Neural crest cell (in vitro differentiated cells): ENCODE measurements around the gene ASTN2. TPM values are rescaled to one million over a fixed set of nuclear protein-coding genes. Genes with fewer than 3 reads are reported as not detected.
A peak's percentile ranks its signal among the peaks of the same experiment; 100 is the strongest.

Source experiments
- DNase-seq: peaks from one replicate; pipeline ENCODE4 v3.0.0; 2021; ENCODE audit warnings: low read depth, mixed read lengths, low spot score
- H3K27ac Mint-ChIP-seq: one replicate; pipeline ENCODE4 v1.8.0; 2021; ENCODE audit warnings: mild to moderate bottlenecking, mixed read lengths; ENCODE audit not compliant: unreplicated experiment
- H3K27me3 Mint-ChIP-seq: 2 replicates; pipeline ENCODE4 v1.8.0; 2021; ENCODE audit warnings: low read depth, mild to moderate bottlenecking, mixed read lengths
- H3K36me3 Mint-ChIP-seq: 2 replicates; pipeline ENCODE4 v1.8.0; 2021; ENCODE audit warnings: low read depth, mild to moderate bottlenecking, mixed read lengths
- H3K4me1 Mint-ChIP-seq: 2 replicates; pipeline ENCODE4 v1.8.0; 2021; ENCODE audit warnings: mixed read lengths
- H3K4me3 Mint-ChIP-seq: one replicate; pipeline ENCODE4 v1.8.0; 2021; ENCODE audit warnings: mild to moderate bottlenecking, mixed read lengths
- H3K9me3 Mint-ChIP-seq: 2 replicates; pipeline ENCODE4 v1.8.0; 2021; ENCODE audit warnings: mixed read lengths
- CTCF ChIP-seq: fragments of 200-600 bp; sonication (generic); conservative IDR thresholded peaks from 2 replicates; pipeline ENCODE4 v1.5.0; 2021; ENCODE audit warnings: antibody characterized with exemption, mild to moderate bottlenecking
- total RNA-seq: library from RNA; stranded (reverse); gene quantifications from 2 replicates; pipeline ENCODE4 v1.2.1, GENCODE V29; 2021

Gene ASTN2
- total RNA-seq, 1 donor from 2014 or later = 7.3 TPM

- H3K27ac Mint-ChIP-seq = no peak overlapping the region
- H3K36me3 Mint-ChIP-seq = no peaks in the 10 kb centered on the region
- H3K4me1 Mint-ChIP-seq = peaks cover 5% of the 10 kb centered on the region
- no peaks in the 10 kb centered on the region for H3K9me3 Mint-ChIP-seq
- no peak overlapping the region for H3K4me3 Mint-ChIP-seq
- H3K27me3 Mint-ChIP-seq = peaks cover 8% of the 10 kb centered on the region
- DNase-seq = no peak
- peak; percentile 71 for TF ChIP-seq CTCF
These were observed 919.8 kb downstream of the ASTN2 start for GRCh38 chr9:116494815-116495634.

DNA sequence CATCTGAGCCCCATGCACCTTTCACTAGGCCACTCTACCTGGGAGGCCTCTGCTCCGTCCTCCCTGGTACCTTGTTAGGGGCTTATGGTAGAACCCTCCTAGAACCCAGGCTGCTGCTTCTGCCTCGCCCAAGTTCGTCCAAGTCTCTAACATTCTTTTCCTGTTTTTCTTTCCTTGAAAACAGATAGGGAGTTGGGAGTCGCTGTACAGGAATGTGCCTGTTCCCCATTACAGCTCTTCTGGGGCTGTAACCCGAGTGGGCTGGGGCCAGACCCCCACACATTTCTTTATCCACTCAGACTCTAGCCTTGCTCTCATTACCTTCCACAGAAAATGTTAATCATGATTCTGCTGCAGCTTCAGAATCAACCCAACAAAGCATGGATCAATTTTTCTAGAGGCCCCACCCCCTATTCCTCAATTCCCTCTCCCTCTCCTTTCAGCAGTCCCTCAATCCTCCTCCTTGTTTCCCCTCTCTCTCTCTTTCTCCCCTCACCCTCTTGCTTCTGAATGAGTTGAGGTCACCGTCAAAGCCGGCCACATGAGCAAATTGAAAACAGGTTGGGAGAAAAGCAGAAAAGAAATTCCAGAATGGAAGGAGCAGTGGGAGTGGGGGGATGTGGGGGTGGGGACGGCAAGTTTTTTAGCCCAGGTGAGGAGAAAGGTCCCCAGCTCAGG is 921.5 kb downstream of the ASTN2 start:
- Mint-ChIP-seq H3K4me3 (no peak overlapping the region), H3K27me3 (peaks cover 2% of the 10 kb centered on the region), H3K4me1 (peaks cover 5% of the 10 kb centered on the region), H3K9me3 (no peaks in the 10 kb centered on the region), H3K36me3 (no peaks in the 10 kb centered on the region), H3K27ac (no peak overlapping the region)
- no peak for TF ChIP-seq CTCF
- no peak for DNase-seq

- no peak for TF ChIP-seq CTCF
- H3K4me3 Mint-ChIP-seq = no peak overlapping the region
These were observed 923.2 kb downstream of the ASTN2 start for GRCh38 chr9:116491659-116492058.

GRCh38 chr9:116491219-116491618 is 923.6 kb downstream of the ASTN2 start:
- no peak overlapping the region for H3K4me3 Mint-ChIP-seq
- peaks cover 2% of the 10 kb centered on the region for H3K27me3 Mint-ChIP-seq
- H3K9me3 Mint-ChIP-seq = no peaks in the 10 kb centered on the region
- DNase-seq = no peak
- peaks cover 5% of the 10 kb centered on the region for H3K4me1 Mint-ChIP-seq
- no peak overlapping the region for H3K27ac Mint-ChIP-seq
- no peak for TF ChIP-seq CTCF
- no peaks in the 10 kb centered on the region for H3K36me3 Mint-ChIP-seq

More at GRCh38 chr9:116491659-116492058, 923.2 kb downstream of the ASTN2 start:
- Mint-ChIP-seq H3K27ac (no peak overlapping the region), H3K4me1 (peaks cover 5% of the 10 kb centered on the region), H3K9me3 (no peaks in the 10 kb centered on the region), H3K36me3 (no peaks in the 10 kb centered on the region), H3K27me3 (peaks cover 2% of the 10 kb centered on the region)
- DNase-seq = no peak

GRCh38 chr9:116490321-116490720 is 924.5 kb downstream of the ASTN2 start:
- Mint-ChIP-seq H3K4me1 (peaks cover 5% of the 10 kb centered on the region), H3K27ac (no peak overlapping the region), H3K9me3 (no peaks in the 10 kb centered on the region), H3K36me3 (no peaks in the 10 kb centered on the region), H3K27me3 (no peaks in the 10 kb centered on the region), H3K4me3 (no peak overlapping the region)
- TF ChIP-seq CTCF = no peak
- no peak for DNase-seq
